KOPT-K1 (cell line): ENCODE data around the gene DDX3X.
"Not testable (repeated sequence)": the region's sequence is repeated elsewhere in the genome, so short reads cannot be mapped to it uniquely, and the experiment has no call there.

Experiments
- H3K27ac ChIP-seq: fragments of 200-600 bp; sonication (generic); 2 replicates; pipeline ENCODE4 v1.5.1; 2016; ENCODE audit warnings: antibody characterized with exemption, mild to moderate bottlenecking, low read depth, low read length; ENCODE audit not compliant: poor library complexity, severe bottlenecking
- H3K36me3 ChIP-seq: fragments of 200-600 bp; sonication (generic); 2 replicates; pipeline ENCODE4 v1.5.1; 2017; ENCODE audit warnings: antibody characterized with exemption, mild to moderate bottlenecking, low read length, moderate library complexity; ENCODE audit not compliant: insufficient read depth
- H3K9me3 ChIP-seq: fragments of 200-600 bp; sonication (generic); 2 replicates; pipeline ENCODE4 v1.5.1; 2017; ENCODE audit warnings: antibody characterized with exemption, low read length, mild to moderate bottlenecking; ENCODE audit not compliant: insufficient read depth, poor library complexity, severe bottlenecking

The DDX3X gene

GRCh38 chrX:41407816-41408215 is 73.9 kb downstream of the DDX3X start:
- H3K27ac ChIP-seq, result no peak overlapping the region
- no peaks in the 10 kb centered on the region for H3K9me3 ChIP-seq
- H3K36me3 ChIP-seq, result no peaks in the 10 kb centered on the region

- H3K9me3 ChIP-seq, result no peaks in the 10 kb centered on the region
- no peak overlapping the region for H3K27ac ChIP-seq
- H3K36me3 ChIP-seq, result no peaks in the 10 kb centered on the region
Observed at GRCh38 chrX:41408576-41408975, 74.6 kb downstream of the DDX3X start.

GRCh38 chrX:41409006-41409405 is 75.0 kb downstream of the DDX3X start:
- Histone ChIP-seq H3K27ac (no peak overlapping the region), H3K9me3 (no peaks in the 10 kb centered on the region), H3K36me3 (no peaks in the 10 kb centered on the region)

GRCh38 chrX:41411222-41411621 is 77.3 kb downstream of the DDX3X start:
- not testable (repeated sequence) for H3K9me3 ChIP-seq, H3K36me3 ChIP-seq, H3K27ac ChIP-seq

- Histone ChIP-seq H3K36me3 (no peaks in the 10 kb centered on the region), H3K9me3 (no peaks in the 10 kb centered on the region), H3K27ac (no peak overlapping the region)
Observed at GRCh38 chrX:41412261-41413081, 78.5 kb downstream of the DDX3X start.
